Loucy (cell line): ENCODE data around the gene HIVEP2.

Experiments
- H2AFZ ChIP-seq: fragments of 200-600 bp; sonication (generic); 2 replicates; pipeline ENCODE4 v1.6.0; 2016; ENCODE audit warnings: antibody characterized with exemption, mild to moderate bottlenecking, low read length, moderate library complexity
- H3F3A ChIP-seq: fragments of 200-600 bp; 2 replicates; pipeline ENCODE4 v1.6.0; 2016; ENCODE audit warnings: antibody characterized with exemption, low read depth, mild to moderate bottlenecking
- H3K27me3 ChIP-seq: fragments of 200-600 bp; sonication (generic); 2 replicates; pipeline ENCODE4 v1.6.1; 2014; ENCODE audit warnings: low read length, mild to moderate bottlenecking; ENCODE audit not compliant: insufficient read depth, poor library complexity, severe bottlenecking
- H3K36me3 ChIP-seq: fragments of 200-600 bp; sonication (generic); 2 replicates; pipeline ENCODE4 v1.6.1; 2016; ENCODE audit warnings: low read length; ENCODE audit not compliant: insufficient read depth
- H3K4me1 ChIP-seq: fragments of 200-600 bp; sonication (generic); 2 replicates; pipeline ENCODE4 v1.5.1; 2014; ENCODE audit warnings: low read length, mild to moderate bottlenecking; ENCODE audit not compliant: insufficient read depth, poor library complexity, severe bottlenecking
- H3K4me2 ChIP-seq: fragments of 200-600 bp; sonication (generic); 2 replicates; pipeline ENCODE4 v1.6.0; 2014; ENCODE audit warnings: antibody characterized with exemption, low read length, low read depth, mild to moderate bottlenecking; ENCODE audit not compliant: poor library complexity, severe bottlenecking
- H3K4me3 ChIP-seq: fragments of 200-600 bp; sonication (generic); 2 replicates; pipeline ENCODE4 v1.5.1; 2014; ENCODE audit warnings: low read length, mild to moderate bottlenecking, mixed read lengths; ENCODE audit not compliant: poor library complexity, severe bottlenecking
- H3K79me2 ChIP-seq: fragments of 200-600 bp; sonication (generic); 2 replicates; pipeline ENCODE4 v1.6.1; 2014; ENCODE audit warnings: low read length; ENCODE audit not compliant: insufficient read depth
- H3K9ac ChIP-seq: fragments of 200-600 bp; sonication (generic); 2 replicates; pipeline ENCODE4 v1.6.0; 2014; ENCODE audit warnings: mild to moderate bottlenecking, low read depth, low read length, moderate library complexity; ENCODE audit not compliant: poor library complexity, severe bottlenecking
- H3K9me2 ChIP-seq: fragments of 200-600 bp; sonication (generic); replicated peaks from 2 replicates; pipeline ENCODE4 v1.6.1; 2016; ENCODE audit warnings: low read depth, low read length, mixed read lengths
- H3K9me3 ChIP-seq: fragments of 200-600 bp; sonication (generic); 2 replicates; pipeline ENCODE4 v1.6.1; 2014; ENCODE audit warnings: mild to moderate bottlenecking, antibody characterized with exemption, low read length, low read depth; ENCODE audit not compliant: insufficient read depth
- H4K20me1 ChIP-seq: fragments of 200-600 bp; sonication (generic); 2 replicates; pipeline ENCODE4 v1.6.0; 2014; ENCODE audit warnings: antibody characterized with exemption, low read length, mild to moderate bottlenecking; ENCODE audit not compliant: insufficient read depth, poor library complexity, severe bottlenecking
- EZH2phosphoT487 ChIP-seq: fragments of 200-600 bp; IDR thresholded peaks from 2 replicates; pipeline ENCODE4 v1.6.1; 2018; ENCODE audit warnings: antibody characterized with exemption, mild to moderate bottlenecking, moderate library complexity, borderline replicate concordance
- TF ChIP-seq, protein P1 (sequence below): fragments of 200-600 bp; sonication (generic); conservative IDR thresholded peaks from 2 replicates; pipeline ENCODE4 v1.5.1; 2014; ENCODE audit warnings: mild to moderate bottlenecking, antibody characterized with exemption, low read length

HIVEP2 gene

DNA sequence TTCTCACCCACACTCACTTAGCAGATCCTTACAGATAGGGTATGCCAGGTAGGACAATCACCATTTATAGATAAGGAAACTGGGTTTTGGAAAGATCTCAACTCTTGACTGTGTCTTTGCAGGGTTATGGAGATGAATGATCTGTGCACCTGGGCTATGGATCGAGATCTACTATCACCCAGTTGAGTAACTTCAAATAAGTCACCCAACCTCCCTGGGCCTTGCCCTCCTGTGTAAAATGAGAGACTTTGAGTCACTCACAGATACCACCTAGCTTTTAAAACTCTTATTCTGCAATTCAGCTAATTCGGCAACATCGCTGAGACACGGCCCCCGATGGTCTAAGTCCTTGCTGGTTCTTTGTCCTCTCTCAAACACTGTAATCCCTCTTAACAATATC lies 53.5 kb downstream of the HIVEP2 start:
- Histone ChIP-seq H3K4me3 (no peak overlapping the region), H3K27me3 (no peaks in the 10 kb centered on the region), H3K79me2 (peaks cover 76% of the 10 kb centered on the region), H2AFZ (no peak overlapping the region), H3F3A (no peaks in the 10 kb centered on the region), H3K4me2 (no peak overlapping the region), H3K9ac (no peak overlapping the region), H3K9me2 (no peaks in the 10 kb centered on the region), H4K20me1 (peaks cover 3% of the 10 kb centered on the region), H3K4me1 (peaks cover 17% of the 10 kb centered on the region), H3K9me3 (no peaks in the 10 kb centered on the region), H3K36me3 (peaks cover 6% of the 10 kb centered on the region; the same call in 1 of the 2 replicates)
- TF ChIP-seq EZH2phosphoT487: no peak
- TF ChIP-seq, protein P1, sequence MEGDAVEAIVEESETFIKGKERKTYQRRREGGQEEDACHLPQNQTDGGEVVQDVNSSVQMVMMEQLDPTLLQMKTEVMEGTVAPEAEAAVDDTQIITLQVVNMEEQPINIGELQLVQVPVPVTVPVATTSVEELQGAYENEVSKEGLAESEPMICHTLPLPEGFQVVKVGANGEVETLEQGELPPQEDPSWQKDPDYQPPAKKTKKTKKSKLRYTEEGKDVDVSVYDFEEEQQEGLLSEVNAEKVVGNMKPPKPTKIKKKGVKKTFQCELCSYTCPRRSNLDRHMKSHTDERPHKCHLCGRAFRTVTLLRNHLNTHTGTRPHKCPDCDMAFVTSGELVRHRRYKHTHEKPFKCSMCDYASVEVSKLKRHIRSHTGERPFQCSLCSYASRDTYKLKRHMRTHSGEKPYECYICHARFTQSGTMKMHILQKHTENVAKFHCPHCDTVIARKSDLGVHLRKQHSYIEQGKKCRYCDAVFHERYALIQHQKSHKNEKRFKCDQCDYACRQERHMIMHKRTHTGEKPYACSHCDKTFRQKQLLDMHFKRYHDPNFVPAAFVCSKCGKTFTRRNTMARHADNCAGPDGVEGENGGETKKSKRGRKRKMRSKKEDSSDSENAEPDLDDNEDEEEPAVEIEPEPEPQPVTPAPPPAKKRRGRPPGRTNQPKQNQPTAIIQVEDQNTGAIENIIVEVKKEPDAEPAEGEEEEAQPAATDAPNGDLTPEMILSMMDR: no peak

DNA sequence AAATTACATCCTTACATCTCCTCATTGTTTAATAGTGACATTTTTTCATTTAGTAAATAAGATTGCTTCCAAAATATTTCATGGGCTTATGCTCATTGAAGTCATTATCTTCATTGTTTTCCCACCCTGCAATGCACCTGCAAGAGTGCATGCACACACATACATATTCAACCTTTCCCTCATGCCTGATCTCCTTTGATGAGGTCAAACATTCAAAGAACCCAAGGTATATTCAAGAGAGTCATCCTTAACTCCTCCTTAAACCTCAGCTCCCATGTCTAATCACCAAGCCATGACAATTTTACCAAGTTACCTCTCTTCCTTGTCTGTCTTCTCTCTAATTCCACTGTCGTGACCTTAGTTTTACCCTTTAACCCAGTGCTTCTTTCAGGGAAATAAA lies 56.5 kb downstream of the HIVEP2 start:
- Histone ChIP-seq H2AFZ (no peak overlapping the region), H4K20me1 (peaks cover 9% of the 10 kb centered on the region), H3K36me3 (no peaks in the 10 kb centered on the region), H3K79me2 (peaks cover 85% of the 10 kb centered on the region), H3K9ac (no peak overlapping the region), H3F3A (0 out of 2 replicates have a peak, but pooled peaks cover 5% of the 10 kb centered on the region), H3K9me2 (no peaks in the 10 kb centered on the region), H3K9me3 (no peaks in the 10 kb centered on the region), H3K4me1 (peaks cover 44% of the 10 kb centered on the region), H3K4me3 (no peak overlapping the region), H3K4me2 (no peak overlapping the region), H3K27me3 (no peaks in the 10 kb centered on the region)
- TF ChIP-seq, protein P1: no peak
- no peak for TF ChIP-seq EZH2phosphoT487

DNA sequence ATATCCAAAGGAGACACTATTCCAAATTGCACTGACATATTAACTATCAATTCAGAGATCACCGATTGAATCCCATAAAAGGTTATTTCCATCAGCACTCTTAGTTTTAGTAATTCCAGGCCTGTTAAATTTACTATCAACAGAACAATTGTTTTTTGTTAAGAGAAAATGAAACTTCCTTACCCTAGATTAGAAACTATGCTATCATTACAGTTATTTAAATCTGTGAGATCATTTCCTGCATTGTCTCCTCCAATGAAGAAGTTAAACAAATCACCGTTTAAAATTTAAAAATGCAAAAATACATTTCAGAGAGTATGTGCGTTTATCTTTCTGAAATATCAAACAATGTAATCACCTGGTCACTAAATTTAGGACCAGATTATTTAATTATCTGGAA lies 57.5 kb downstream of the HIVEP2 start:
- peaks cover 85% of the 10 kb centered on the region for H3K79me2 ChIP-seq
- H3K9me2 ChIP-seq: no peaks in the 10 kb centered on the region
- no peak overlapping the region for H3K4me3 ChIP-seq
- no peak overlapping the region for H2AFZ ChIP-seq
- peaks cover 52% of the 10 kb centered on the region for H3K4me1 ChIP-seq
- no peak overlapping the region for H3K9ac ChIP-seq
- no peaks in the 10 kb centered on the region for H3K9me3 ChIP-seq
- TF ChIP-seq EZH2phosphoT487: no peak
- TF ChIP-seq, protein P1: no peak
- peaks cover 13% of the 10 kb centered on the region for H4K20me1 ChIP-seq
- H3F3A ChIP-seq: 0 out of 2 replicates have a peak, but pooled peaks cover 5% of the 10 kb centered on the region
- H3K4me2 ChIP-seq: peak overlapping the region; percentile 77
- H3K36me3 ChIP-seq: no peaks in the 10 kb centered on the region
- H3K27me3 ChIP-seq: no peaks in the 10 kb centered on the region
